H4 (cell line): Measurements from ENCODE around the gene MZB1. TPM values are rescaled to one million over a fixed set of nuclear protein-coding genes. Genes with fewer than 3 reads are reported as not detected.
A peak's percentile ranks its signal among the peaks of the same experiment; 100 is the strongest.
"Not testable (repeated sequence)": the region's sequence is repeated elsewhere in the genome, so short reads cannot be mapped to it uniquely, and the experiment has no call there.

Experiments used
- DNase-seq: peaks from one replicate; pipeline ENCODE4 v3.0.0-alpha.2; 2015; ENCODE audit warnings: low spot score
- total RNA-seq: library from RNA; depleted of rRNA; stranded (reverse); fragments of >200 nt; shearing (Covaris generic); gene quantifications from 2 replicates; pipeline ENCODE4 v1.2.3, GENCODE V29; 2014

MZB1 gene
- total RNA-seq, 1 experiment from 2014 or later = not detected

DNA sequence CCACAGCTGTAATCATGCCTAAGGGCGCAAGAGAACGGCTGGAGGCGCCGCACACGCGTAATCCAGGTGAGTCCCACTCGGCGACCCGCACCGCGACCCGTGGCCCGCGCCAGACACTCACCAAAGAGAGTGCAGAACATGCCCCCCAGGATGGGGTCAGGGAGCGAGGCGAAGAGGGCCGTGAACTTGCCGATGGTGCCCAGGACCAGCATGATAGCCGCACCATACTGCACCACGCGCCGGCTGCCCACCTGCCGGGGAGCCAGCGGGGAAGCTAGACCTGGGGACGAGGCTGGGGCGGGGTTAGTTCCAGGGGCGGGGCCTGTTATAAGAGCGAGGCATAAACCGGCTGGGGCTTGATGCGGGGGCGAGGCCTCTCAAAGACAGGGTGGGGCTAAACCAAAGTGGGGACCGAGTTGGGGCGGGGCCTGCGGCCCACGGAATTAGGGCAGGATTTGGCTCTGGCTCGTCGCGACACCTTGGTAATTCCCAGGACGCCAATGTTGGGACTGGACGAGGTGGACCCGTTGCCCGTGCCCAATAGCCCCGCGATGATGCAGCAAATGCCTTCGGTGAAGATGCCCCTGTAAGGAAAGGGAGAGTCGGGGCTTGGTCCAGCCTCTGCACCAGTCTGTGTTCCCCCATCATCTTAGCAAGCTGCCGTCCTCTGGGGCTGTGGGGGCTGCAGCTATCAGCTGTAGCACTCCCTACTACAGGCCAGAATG lies 11.4 kb downstream of the MZB1 start:
- DNase-seq = no peak

DNA sequence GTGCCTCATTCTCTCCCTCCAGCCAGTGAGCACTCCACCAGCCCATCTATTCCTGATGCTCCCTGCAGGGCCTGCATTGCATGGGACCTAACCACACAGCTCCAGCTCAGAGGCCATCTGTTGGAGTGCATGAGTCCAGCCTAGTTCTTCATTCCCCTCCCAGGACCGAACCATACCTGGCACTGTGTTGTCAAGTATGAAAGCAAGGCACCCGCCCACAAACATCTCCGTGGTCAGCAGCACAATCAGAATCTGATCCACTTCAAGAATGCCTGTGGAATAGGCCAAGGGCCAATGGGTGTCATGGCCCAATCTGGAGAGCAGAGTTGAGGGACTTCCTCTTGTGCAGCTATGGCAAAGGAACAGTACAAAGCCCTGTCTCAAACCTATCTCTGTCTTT lies 12.5 kb downstream of the MZB1 start:
- DNase-seq = no peak

DNA sequence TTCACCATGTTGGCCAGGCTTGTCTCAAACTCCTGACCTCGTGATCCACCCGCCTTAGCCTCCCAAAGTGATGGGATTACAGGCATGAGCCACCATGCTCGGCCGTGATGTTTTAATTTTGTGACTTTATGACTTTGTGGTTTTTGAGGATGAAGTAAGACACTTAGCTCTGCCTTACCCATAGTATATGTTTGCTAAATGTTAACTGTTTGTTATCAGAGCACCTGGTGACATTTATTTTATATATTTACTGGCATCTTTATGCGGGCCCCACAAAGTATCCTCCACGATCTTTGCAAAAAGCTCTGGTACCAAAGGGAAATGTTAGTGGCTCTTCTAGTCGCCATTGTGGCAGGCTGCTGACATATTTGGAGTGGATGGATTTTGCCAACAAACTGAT lies 13.3 kb downstream of the MZB1 start:
- DNase-seq = no peak

DNA sequence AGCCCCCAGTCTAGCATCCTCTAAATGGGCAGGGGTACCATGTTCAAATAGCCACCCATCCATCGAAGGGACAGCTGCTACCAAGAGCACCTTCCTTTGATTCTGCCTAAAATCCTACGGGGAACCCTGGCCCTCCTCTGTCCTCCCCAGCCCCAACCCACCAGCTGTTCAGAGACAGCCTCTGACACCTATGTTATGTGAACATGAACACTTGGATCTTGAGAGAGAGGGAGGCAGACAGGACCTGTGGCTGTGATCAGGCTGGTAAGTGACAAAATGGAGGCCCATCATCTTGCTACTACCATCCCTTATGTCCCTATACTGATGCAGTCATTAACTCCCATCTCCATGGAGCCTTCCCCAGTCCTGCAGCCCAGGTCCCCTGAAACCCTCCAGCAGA lies 14.8 kb downstream of the MZB1 start:
- DNase-seq = no peak

DNA sequence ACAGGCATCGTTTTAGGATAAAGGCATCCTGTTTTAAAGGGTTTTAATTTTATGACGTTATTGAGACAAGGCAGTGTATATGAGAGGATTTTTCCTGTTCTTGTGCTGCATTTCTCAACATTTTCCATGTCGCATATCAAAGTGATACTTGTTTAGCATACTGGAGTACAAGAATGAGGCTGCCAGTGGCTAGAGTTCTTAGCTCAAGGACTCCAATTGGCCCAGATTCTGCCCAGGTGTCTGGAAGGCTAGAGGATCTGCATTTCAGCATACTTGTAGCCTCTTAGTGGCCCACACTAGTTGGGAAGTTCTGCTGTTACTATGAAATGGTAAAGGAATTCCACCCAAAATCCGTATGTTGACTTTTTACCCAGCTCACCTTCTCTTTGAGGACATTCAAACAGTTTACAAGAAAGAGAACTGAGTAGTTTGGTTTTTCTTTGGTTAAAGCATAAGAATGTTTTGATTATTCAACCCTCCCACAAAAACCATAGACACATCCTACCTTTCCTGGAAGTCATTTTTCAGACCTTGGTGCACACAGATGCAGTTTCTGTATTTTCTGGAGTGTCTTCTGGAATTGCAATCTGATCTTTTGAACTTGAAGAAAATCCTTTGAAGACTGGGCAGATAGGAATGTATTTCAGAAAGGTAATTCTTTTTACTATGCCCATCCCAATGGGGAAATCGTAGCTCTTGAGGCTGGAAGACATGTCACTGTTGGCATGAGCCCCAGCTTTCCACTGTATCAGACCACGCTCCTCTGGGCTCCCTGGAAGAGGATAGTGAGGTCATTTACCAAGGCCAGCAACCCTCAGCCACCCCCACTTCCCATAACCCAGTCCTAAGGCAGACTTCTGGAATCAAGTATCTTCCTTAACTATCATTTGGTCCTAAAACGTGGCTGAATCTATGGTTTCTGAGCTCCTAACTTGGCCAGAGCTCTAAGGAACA lies 18.0 kb downstream of the MZB1 start:
- DNase-seq = no peak

DNA sequence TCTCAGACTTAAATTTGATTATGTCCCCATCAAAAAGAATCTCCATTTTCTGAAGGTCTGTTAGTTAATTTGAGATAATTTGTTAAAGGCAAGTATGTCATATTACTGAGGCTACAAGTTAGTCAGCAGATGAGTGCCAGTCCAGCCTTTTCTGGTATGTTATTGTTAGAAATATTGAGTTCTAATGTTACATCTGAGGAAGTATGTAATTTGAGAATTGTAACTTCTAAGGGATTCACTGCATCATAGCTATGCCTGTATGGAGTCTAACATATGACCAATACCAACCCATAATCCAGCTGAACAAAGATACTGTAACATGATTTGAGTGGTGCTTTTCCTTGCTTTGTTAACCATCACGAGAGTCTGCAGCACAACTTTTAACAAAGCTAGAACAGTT lies 20.5 kb downstream of the MZB1 start:
- no peak for DNase-seq

DNA sequence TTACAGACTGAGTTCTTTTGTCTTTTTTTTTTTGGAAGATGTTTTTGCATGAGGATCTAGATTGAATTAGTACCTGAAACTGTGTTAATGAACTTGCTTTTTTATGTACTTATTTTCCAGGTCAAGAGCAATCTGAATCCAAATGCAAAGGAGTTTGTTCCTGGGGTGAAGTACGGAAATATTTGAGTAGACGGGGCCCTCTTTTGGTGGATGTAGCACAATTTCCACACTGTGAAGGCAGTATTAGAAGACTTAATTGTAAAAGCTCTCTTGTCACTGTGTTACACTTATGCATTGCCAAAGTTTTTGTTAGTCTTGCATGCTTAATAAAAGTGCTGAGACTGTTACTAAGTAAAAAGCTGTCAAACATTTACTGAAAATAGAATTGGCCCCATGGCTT lies 21.1 kb downstream of the MZB1 start:
- no peak for DNase-seq

DNA sequence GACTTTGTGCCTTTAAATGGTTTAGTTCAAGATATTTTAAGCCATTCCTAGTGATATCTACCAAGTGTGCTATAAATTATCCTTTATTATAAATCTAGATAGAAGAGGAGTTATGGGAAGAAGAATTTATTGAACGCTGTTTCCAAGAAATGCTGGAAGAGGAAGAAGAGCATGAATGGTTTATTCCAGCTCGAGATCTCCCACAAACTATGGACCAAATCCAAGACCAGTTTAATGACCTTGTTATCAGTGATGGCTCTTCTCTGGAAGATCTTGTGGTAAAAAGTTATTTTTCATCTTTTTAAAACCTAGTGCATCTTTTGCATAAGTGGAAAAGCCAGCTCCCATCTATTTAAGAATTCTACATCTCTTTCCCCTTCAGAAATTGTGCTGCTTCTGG lies 25.2 kb downstream of the MZB1 start:
- no peak for DNase-seq

DNA sequence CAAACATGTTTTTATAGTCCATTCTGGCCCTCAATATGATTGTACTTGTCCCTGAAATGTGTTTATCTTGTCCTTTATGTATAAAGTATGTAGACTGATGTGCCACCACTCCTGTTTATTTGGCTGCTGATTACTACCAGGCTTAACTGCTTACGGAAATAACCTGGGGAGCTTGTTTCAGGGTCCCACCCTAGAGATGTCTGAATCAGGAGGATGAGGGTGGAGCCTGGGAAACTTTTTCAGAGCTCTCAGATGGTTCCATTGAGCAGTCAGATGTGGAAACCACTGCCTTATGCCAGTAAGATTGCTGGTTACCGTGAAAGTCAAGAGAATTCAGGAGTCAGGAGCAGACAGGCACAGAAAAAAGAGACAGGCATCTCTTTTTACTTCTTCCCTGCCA lies 25.8 kb downstream of the MZB1 start:
- no peak for DNase-seq

DNA sequence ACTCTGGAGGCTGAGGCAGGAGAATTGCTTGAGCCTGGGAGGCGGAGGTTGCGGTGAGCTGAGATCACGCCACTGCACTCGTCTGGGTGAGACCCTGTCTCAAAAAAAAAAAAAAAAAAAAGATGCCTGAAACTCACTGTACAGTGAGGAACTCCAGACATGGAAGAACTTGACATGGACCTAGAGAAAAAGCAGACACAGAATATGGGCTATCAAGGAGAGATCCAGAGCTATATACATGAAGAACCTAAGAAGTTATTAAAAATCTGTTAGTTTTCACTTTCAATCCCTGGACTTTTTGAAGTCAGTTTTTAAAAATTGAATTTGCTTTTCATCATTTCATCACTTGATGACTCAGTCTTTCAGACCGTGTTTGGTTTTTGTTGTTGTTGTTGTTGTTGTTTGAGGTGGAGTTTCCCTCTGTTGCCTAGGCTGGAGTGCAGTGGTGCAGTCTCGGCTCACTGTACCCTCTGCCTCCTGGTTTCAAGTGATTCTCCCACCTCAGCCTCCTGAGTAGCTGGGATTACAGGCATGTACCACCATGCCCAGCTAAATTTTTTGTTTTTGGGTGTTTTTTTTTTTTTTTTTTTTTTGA lies 27.8 kb downstream of the MZB1 start:
- DNase-seq = no peak

DNA sequence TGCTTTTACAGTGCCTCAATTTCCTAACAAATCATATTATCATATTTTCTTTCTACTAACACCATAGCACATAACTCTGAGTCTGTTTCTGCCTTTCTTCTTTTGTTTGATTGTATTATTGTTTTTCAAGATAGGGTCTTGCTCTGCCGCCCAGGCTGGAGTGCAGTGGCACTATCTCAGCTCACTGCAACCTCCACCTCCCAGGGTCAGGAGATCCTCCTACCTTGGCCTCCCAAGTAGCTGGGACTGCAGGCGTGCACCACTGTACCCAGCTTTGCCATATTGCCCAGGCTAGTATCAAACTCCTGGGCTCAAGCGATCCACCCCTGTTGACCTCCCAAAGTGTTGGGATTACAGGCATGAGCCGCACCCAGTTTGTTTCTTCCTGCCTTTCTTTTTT lies 29.3 kb downstream of the MZB1 start:
- no peak for DNase-seq

DNA sequence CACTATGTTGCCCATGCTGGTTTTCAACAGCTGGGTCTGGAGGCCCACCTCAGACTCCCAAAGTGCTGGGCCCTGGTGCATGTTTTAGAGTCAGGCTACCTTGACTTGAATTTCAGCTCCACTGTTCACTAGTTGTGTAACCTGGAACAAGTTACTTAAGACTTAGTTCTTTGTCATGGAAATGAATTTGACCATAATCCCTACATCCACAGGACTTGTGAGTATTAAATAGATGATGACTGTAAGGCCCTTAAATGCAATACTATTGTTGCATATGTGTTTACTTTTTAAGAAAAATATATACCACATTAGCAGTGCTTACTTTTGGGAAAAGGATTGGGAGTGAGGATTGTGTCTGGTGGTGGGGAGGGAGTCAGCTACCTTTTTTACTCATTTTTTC lies 31.6 kb downstream of the MZB1 start:
- DNase-seq = no peak

DNA sequence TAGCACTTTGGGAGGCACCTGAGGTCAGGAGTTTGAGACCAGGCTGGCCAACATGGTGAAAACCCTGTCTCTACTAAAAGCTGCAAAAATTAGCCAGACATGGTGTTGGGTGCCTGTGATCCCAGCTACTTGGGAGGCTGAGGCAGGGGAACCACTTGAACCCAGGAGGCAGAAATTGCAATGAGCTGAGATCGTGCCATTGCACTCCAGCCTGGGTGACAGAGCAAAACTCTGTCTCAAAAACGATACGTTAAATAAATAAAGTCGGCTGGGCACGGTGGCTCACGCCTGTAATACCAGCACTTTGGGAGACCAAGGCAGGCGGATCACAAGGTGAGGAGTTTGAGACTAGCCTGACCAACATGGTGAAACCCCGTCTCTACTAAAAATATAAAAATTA lies 33.8 kb downstream of the MZB1 start:
- not testable (repeated sequence) for DNase-seq

DNA sequence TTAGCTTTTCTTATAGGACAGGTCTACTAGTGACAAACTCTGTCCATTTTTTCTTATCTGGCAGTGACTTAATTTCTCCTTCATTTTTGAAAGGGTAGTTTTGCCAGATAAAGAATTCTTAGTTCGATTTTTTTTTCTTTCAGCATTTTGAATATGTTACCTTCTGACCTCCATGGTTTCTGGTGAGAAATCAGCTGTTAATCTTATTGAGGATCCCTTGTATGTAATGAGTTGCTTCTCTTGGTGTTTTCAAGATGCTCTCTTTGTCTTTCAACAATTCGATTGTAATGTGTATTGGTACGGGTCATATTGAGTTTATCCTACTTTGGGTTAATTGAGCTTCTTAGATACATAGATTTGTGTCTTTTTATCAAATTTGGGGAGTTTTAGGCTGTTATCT lies 35.5 kb downstream of the MZB1 start:
- DNase-seq = no peak

DNA sequence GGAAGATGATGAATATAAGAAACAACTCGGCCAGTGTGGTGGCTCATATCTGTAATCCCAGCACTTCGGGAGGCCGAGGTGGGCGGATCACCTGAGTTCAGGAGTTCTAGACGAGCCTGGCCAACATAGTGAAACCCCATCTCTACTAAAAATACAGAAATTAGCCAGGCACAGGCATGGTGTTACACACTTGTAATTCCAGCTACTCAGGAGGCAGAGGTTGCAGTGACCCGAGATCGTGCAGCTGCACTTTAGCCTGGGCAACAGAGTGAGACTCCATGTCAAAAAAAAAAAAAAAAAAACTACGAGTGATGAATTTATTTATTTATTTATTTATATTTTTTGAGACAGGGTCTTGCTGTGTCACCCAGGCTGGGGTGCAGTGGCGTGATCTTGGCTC lies 41.9 kb downstream of the MZB1 start:
- not testable (repeated sequence) for DNase-seq

DNA sequence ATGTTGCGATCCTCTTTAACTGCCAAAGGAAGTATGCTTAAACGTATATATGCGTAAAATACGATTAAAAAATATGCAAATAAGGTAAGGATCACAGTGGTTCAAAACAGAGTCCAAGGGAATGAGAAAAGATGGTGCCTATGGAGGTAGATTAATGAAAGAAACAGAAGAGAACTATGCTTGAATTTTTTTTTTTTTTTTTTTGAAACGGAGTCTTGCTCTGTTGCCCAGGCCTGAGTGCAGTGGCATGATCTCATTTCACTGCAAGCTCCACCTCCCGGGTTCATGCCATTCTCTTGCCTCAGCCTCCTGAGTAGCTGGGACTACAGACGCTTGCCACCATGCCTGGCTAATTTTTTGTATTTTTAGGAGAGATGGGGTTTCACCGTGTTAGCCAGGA lies 44.3 kb downstream of the MZB1 start:
- DNase-seq = not testable (repeated sequence)

DNA sequence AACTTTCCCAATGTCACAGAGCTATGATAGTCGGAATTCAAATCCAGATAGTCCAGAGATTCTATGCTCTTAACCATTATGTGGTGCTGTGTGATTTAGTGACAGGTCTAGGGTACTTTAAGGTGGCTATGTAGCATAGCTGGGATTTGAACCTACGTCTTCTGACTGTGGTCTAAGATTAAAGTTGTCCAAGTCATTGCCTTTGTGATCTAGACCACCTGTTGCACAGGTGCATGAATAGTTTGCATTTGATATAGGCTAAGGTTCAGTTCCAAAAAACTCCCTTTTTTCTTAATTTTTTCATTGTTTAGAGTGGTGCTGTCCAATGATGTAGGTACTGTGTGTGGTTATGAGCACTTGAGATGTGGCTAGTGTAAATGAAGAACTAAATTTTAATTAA lies 45.5 kb downstream of the MZB1 start:
- no peak for DNase-seq

DNA sequence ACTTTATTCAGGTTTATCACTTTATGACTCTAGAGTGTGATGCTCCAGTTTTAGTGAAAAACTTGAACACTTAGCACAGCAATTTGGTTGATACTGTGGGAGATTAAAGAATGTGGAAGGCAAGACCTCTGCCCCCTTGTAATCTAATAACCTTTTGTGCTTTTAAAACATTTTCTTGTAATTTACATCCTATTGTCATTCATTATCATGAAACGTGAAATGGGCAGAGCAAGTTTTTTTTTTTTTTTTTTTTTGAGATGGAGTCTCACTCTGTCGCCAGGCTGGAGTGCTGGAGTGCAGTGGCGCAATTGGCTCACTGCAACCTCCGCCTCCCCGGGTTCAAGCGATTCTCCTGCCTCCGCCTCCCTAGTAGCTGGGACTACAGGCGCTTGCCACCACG lies 46.2 kb downstream of the MZB1 start:
- DNase-seq = no peak

DNA sequence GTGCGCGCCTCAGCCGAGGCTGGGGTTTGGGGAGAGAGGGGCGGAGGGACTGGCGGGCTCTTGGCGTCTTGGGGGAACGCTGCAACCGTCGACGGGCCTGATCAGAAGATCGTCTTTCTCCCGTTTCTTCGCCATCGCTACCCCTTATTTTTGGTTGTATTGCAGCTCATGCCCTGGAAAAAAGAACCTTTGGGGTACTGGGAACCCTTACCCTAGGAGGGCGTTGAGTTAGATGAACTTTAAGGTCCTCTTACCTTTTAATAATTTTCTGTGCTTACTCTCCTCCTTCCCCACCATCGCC lies 47.3 kb downstream of the MZB1 start:
- DNase-seq = no peak

DNA sequence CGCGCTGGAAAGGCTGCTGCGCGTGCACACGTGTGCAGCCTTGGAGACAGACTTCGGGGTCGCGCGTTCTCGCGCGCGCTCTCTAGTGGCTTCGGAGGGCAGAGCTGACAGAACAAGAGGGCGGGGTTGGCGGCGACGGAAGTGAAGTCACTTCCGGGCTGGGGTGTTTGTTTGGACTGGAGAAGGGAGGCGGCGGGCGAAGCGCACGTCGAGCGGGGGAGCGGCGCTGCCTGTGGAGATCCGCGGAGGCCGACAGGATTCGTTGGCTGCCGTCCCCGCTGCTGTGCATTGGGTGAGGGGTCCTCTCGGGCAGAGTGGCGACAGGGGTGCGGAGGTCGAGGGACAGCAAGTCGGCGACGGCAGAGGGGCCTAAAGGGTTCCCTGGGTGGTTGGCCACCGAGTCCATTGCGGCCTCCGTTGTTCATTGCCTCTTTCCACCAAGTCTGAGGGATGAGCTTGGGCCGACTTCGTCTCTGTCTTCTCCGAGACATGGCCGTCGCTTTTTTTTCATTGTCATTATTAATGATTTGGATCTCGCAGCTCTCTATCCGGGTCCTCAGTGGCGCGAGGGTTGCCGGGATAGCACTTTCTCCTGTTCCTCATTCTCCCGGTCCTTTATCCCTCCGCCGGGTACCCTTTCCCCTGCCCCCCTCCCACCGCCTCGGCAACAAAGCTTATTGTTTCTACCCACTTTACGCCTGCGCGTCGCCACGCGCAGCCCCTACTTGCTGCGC lies 47.9 kb downstream of the MZB1 start, which contains the start of gene PAIP2:
TSS of gene PAIP2 (plus strand) at position 166 of the 734 bp plus-strand sequence. CDS start 21,931 bp downstream, outside the sequence.
- peak; percentile 96 for DNase-seq

DNA sequence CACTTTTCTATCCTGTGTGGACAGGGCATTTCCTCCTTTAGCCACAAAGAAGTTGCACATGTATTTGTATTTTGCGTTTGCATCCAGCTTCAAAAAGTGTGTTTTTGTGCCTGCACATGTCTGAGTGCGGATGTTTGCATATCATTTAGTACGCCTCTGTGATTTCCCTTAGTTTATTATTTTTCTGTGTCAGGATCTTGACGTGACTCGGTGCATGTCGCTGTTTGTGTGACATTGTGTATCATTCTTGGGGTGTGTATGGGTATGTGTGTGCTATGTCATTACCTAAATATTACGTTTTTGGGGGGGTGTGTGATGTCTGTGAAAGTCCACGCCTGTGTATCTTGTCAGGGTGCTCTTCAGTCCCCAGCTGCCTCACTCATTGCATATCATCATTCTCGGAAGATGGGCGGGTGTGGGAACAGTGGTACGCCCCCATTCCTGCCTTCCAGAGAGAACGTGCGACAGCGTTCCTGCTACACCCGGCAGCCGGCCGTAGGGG lies 48.5 kb downstream of the MZB1 start:
- DNase-seq = no peak

DNA sequence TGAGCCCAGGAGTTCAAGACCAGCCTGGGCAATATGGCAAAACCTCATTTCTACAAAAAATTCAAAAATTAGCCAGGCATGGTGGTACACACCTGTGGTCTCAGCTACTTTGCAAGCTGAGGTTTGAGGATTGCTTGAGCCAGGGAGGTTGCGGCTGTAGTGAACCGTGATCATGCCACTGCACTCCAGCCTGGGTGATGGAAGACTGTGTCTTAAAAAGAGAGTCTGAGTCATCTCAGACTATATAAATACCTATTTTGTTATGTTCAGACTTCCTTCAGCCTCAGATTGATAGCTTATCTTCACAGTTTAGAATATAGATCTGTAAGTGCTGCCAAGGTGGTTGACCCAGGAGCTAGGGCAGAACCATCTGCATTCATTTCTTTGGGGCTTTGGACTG lies 49.7 kb downstream of the MZB1 start:
- DNase-seq = no peak
